Measurements from ENCODE around the gene KNCN. TPM values are rescaled to one million over a fixed set of nuclear protein-coding genes. Genes with fewer than 3 reads are reported as not detected.

Gene KNCN
- total RNA-seq, 1 experiment from 2014 or later = not detected

GRCh38 chr1:46526013-46526690 lies 25.3 kb downstream of the KNCN start:
- Histone ChIP-seq H4K5ac (ENCODE audit: insufficient read length, low read depth, low read length) (no peak overlapping the region), H3K4me1 (ENCODE audit: insufficient read depth, low read length) (peaks cover 6% of the 10 kb centered on the region; the same call in 1 of the 2 replicates), H3K14ac (ENCODE audit: insufficient read depth, low read length) (no peak overlapping the region), H2BK120ac (ENCODE audit: low read depth, low read length, poor library complexity, severe bottlenecking) (no peak overlapping the region), H3K23me2 (ENCODE audit: insufficient read length, low read depth, low read length, poor library complexity, severe bottlenecking) (no peaks in the 10 kb centered on the region), H4K20me1 (ENCODE audit: control insufficient read depth, insufficient read depth, insufficient read length) (no peaks in the 10 kb centered on the region), H2BK15ac (ENCODE audit: low read depth, low read length) (no peak overlapping the region), H2BK5ac (ENCODE audit: insufficient read length, low read length) (no peak overlapping the region), H3K18ac (ENCODE audit: insufficient read length, low read depth, low read length) (no peak overlapping the region), H3K79me2 (ENCODE audit: insufficient read depth, low read length) (no peaks in the 10 kb centered on the region), H4K91ac (ENCODE audit: insufficient read length, low read depth, low read length) (no peak overlapping the region), H3K27me3 (ENCODE audit: insufficient read depth, low read length) (peaks cover 11% of the 10 kb centered on the region; the same call in 1 of the 2 replicates), H2BK12ac (ENCODE audit: insufficient read length, low read depth, low read length) (no peak overlapping the region), H4K8ac (replicated peaks; ENCODE audit: insufficient read length, low read depth, low read length) (no peak overlapping the region), H3K27ac (ENCODE audit: insufficient read length, low read depth, low read length) (no peak overlapping the region), H3K4me2 (ENCODE audit: insufficient read depth, insufficient read length, low read length) (peak overlapping the region; percentile 27), H3K9ac (ENCODE audit: extremely low read depth, insufficient read length, low read length) (no peak overlapping the region), H3K56ac (ENCODE audit: insufficient read length, low read depth, low read length) (no peak overlapping the region), H2AFZ (ENCODE audit: low read length) (no peak overlapping the region), H3K23ac (ENCODE audit: insufficient read length, low read depth, low read length) (no peak overlapping the region), H3K9me3 (ENCODE audit: control insufficient read depth, low read depth, low read length) (no peaks in the 10 kb centered on the region), H2AK5ac (ENCODE audit: insufficient read length, low read length) (no peak overlapping the region), H2BK20ac (ENCODE audit: low read depth, low read length, poor library complexity, severe bottlenecking) (no peak overlapping the region), H3K4ac (ENCODE audit: low read depth, low read length) (no peak overlapping the region), H3K79me1 (ENCODE audit: insufficient read depth, low read depth, low read length, poor library complexity, severe bottlenecking) (no peaks in the 10 kb centered on the region), H3T11ph (ENCODE audit: low read length) (no peak overlapping the region)
- H3K27ac Mint-ChIP-seq = no peak overlapping the region
- TF ChIP-seq CTCF (conservative IDR thresholded peaks at IDR 0.05) = no peak
- H3K27me3 Mint-ChIP-seq (ENCODE audit: low read depth) = peaks cover 97% of the 10 kb centered on the region
- no peak for DNase-seq
- H3K9me3 Mint-ChIP-seq = no peaks in the 10 kb centered on the region; a peak in 2 of 5 replicates
- WGBS (ENCODE audit: extremely low coverage, insufficient read length, low lambda C conversion rate) = no CpG with 5 or more reads among the region's 17 CpGs
- H3K36me3 Mint-ChIP-seq (ENCODE audit: insufficient read depth in 1 of 3, low read depth in 3 of 3) = no peaks in the 10 kb centered on the region
- peaks cover 76 to 77% of the 10 kb centered on the region in 2 experiments for H3K4me1 Mint-ChIP-seq
- peak overlapping the region in 1 of 2 experiments; percentile 57; a peak in 2 of 5 replicates for H3K4me3 Mint-ChIP-seq
